ENCODE data around the gene EFCAB6. TPM values are rescaled to one million over a fixed set of nuclear protein-coding genes. Genes with fewer than 3 reads are reported as not detected.

EFCAB6 gene
- total RNA-seq, 4 donors from 2014 or later = 1.2 to 4.0 (median 3.0) TPM

GRCh38 chr22:43520632-43521039, 291.5 kb downstream of the EFCAB6 start:
- Histone ChIP-seq H3K4me3 (no peak overlapping the region), H3K27me3 (peaks cover 0 to 54% (median 0%) of the 10 kb centered on the region in 4 donors), H3K9me3 (no peaks in the 10 kb centered on the region), H3K27ac (replicated peaks in 1 of 4) (no peak overlapping the region), H3K4me1 (no peaks in the 10 kb centered on the region), H3K36me3 (no peaks in the 10 kb centered on the region)
- WGBS = 56% methylated on average over 2 of the region's 2 CpGs
- no peak for DNase-seq (ENCODE audit: extremely low spot score)
- TF ChIP-seq POLR2A (IDR thresholded peaks at IDR 0.05; ENCODE audit: low read depth) (no peak), EP300 (IDR thresholded peaks at IDR 0.05) (no peak), CTCF (IDR thresholded peaks at IDR 0.05) (no peak), POLR2AphosphoS5 (IDR thresholded peaks at IDR 0.05) (no peak)
- intact Hi-C loops (cut with DNase I) = no loop called here

GRCh38 chr22:43516996-43517635, 295.0 kb downstream of the EFCAB6 start:
- intact Hi-C loops (cut with DNase I) = no loop called here
- TF ChIP-seq POLR2A (IDR thresholded peaks at IDR 0.05; ENCODE audit: low read depth) (no peak), CTCF (IDR thresholded peaks at IDR 0.05) (no peak), POLR2AphosphoS5 (IDR thresholded peaks at IDR 0.05) (no peak), EP300 (IDR thresholded peaks at IDR 0.05) (no peak)
- H3K4me3 ChIP-seq = no peak overlapping the region
- H3K27me3 ChIP-seq = peaks cover 0 to 66% (median 0%) of the 10 kb centered on the region in 4 donors
- 88% methylated on average over 10 of the region's 14 CpGs for WGBS
- H3K4me1 ChIP-seq = no peaks in the 10 kb centered on the region
- DNase-seq (ENCODE audit: extremely low spot score) = no peak
- H3K36me3 ChIP-seq = no peaks in the 10 kb centered on the region
- H3K9me3 ChIP-seq = no peaks in the 10 kb centered on the region
- H3K27ac ChIP-seq (replicated peaks in 1 of 4) = no peak overlapping the region

DNA sequence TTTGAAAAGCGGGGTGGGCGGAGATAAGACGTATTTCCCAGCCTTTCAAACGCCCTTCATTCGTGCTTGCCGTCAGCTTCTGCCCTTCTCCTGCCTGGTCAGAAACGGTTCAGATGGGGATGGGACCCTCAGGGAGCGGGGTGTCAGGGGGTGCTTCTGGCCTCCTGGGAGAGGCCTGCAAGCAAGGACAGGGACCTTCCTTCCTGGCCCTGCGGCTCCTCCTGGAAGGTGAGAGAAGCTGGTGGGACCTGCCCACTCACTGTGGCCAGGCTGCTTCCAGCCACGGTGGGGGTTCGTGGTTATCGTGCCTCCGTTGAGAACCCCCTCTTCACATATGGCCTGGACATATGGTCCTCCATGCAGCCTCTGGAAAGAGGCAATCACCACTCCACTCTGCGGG, 295.7 kb downstream of the EFCAB6 start:
- peaks cover 0 to 60% (median 0%) of the 10 kb centered on the region in 4 donors for H3K27me3 ChIP-seq

DNA sequence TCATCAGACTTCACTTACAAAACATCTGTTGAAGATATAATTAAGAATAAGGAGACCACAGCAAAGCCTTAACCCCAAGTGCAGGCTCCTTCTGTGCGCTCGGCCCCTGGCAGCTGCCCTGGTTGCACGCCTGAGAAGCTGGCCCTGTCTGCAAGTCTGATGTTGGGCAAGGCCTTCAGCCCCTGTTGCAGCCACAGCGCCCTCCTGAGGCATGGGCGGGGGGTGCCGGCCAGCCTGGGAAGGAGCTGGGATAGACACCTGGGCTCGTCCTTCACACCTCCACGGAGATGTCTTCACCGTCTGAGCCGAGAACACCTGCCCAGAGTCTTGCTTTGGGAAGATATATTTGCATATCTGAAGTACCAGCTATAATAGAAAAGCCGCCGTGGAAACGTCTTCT, 296.2 kb downstream of the EFCAB6 start:
- no peak for TF ChIP-seq POLR2A (IDR thresholded peaks at IDR 0.05; ENCODE audit: low read depth)
- no peak for TF ChIP-seq POLR2AphosphoS5 (IDR thresholded peaks at IDR 0.05)
- no peak for TF ChIP-seq EP300 (IDR thresholded peaks at IDR 0.05)
- no peak for TF ChIP-seq CTCF (IDR thresholded peaks at IDR 0.05)
- H3K9me3 ChIP-seq = no peaks in the 10 kb centered on the region
- H3K36me3 ChIP-seq = no peaks in the 10 kb centered on the region
- no peaks in the 10 kb centered on the region for H3K4me1 ChIP-seq
- no peak overlapping the region for H3K4me3 ChIP-seq
- 58% methylated on average over 9 of the region's 13 CpGs for WGBS
- H3K27me3 ChIP-seq = peaks cover 0 to 60% (median 0%) of the 10 kb centered on the region in 4 donors
- intact Hi-C loops (cut with DNase I) = no loop called here
- no peak overlapping the region for H3K27ac ChIP-seq (replicated peaks in 1 of 4)
- no peak for DNase-seq (ENCODE audit: extremely low spot score)

More for the DNA sequence above, 295.7 kb downstream of the EFCAB6 start:
- Histone ChIP-seq H3K9me3 (no peaks in the 10 kb centered on the region), H3K4me3 (no peak overlapping the region), H3K4me1 (no peaks in the 10 kb centered on the region), H3K36me3 (no peaks in the 10 kb centered on the region), H3K27ac (replicated peaks in 1 of 4) (no peak overlapping the region)
- intact Hi-C loops (cut with DNase I) = no loop called here
- WGBS = 83% methylated on average over 14 of the region's 14 CpGs
- TF ChIP-seq EP300 (IDR thresholded peaks at IDR 0.05) = no peak
- no peak for TF ChIP-seq POLR2AphosphoS5 (IDR thresholded peaks at IDR 0.05)
- TF ChIP-seq POLR2A (IDR thresholded peaks at IDR 0.05; ENCODE audit: low read depth) = no peak
- no peak for TF ChIP-seq CTCF (IDR thresholded peaks at IDR 0.05)
- DNase-seq (ENCODE audit: extremely low spot score) = no peak

- intact Hi-C loops (cut with DNase I) = no loop called here
- Histone ChIP-seq H3K27me3 (peaks cover 0 to 59% (median 0%) of the 10 kb centered on the region in 4 donors), H3K27ac (replicated peaks in 1 of 4) (no peak overlapping the region), H3K36me3 (no peaks in the 10 kb centered on the region), H3K4me3 (no peak overlapping the region), H3K4me1 (no peaks in the 10 kb centered on the region), H3K9me3 (no peaks in the 10 kb centered on the region)
- TF ChIP-seq CTCF (IDR thresholded peaks at IDR 0.05) (no peak), POLR2AphosphoS5 (IDR thresholded peaks at IDR 0.05) (no peak), EP300 (IDR thresholded peaks at IDR 0.05) (no peak), POLR2A (IDR thresholded peaks at IDR 0.05; ENCODE audit: low read depth) (no peak)
- DNase-seq (ENCODE audit: extremely low spot score) = no peak
- WGBS = 81% methylated on average over 3 of the region's 8 CpGs
Observed at GRCh38 chr22:43515411-43515810, 296.7 kb downstream of the EFCAB6 start.
